Endothelial cell of umbilical vein (primary cell): ENCODE data around the gene CARMIL1. TPM values are rescaled to one million over a fixed set of nuclear protein-coding genes. Genes with fewer than 3 reads are reported as not detected.

Experiments
- BruUV-seq: library from RNA; stranded (reverse); fragments of 400-500 nt; replicated peaks from 2 replicates; lab custom pipeline; 2021; lab: Mats Ljungman, UMichigan
- CTCF ChIA-PET: fragments of 300-600, 350-600 bp; sonication (Branson Sonifier 250); formaldehyde crosslinking; loops from one replicate; lab custom pipeline; 2021; ENCODE audit warnings: antibody characterized with exemption, inconsistent platforms; lab: Charles Lee
- POLR2A ChIA-PET: fragments of 300-600, 350-600 bp; sonication (Branson Sonifier 250); formaldehyde crosslinking; loops from one replicate; lab custom pipeline; 2021; ENCODE audit warnings: antibody characterized with exemption, inconsistent platforms; lab: Charles Lee
- DNase-seq: peaks from one replicate; pipeline ENCODE4 v3.0.0-alpha.2; 2011; ENCODE audit warnings: low read depth, low spot score
- FAIRE-seq: peaks from 2 replicates; lab custom pipeline; 2011; peaks lifted over from hg19 to GRCh38; lab: Jason Lieb, UNC
- H2AFZ ChIP-seq: 2 replicates; pipeline ENCODE4 v1.6.0; 2012; ENCODE audit warnings: low read depth, low read length, control low read depth, inconsistent platforms
- H3K27ac ChIP-seq: 2 replicates; pipeline ENCODE4 v1.5.1; 2011; ENCODE audit warnings: low read depth, mild to moderate bottlenecking, control low read depth, low read length, moderate library complexity; ENCODE audit not compliant: insufficient read depth
- H3K27me3 ChIP-seq, 2 experiments: 2 replicates each; pipeline versions ENCODE4 v1.6.0 to v1.6.1; 2011; ENCODE audit warnings: low read length in 2 of 2, mixed read lengths in 1 of 2; ENCODE audit not compliant: control insufficient read depth in 2 of 2, insufficient read depth in 2 of 2
- H3K36me3 ChIP-seq, 2 experiments: 2 replicates in 1 of 2; 3 replicates in 1 of 2; pipeline ENCODE4 v1.5.1; 2011; ENCODE audit warnings: low read length in 2 of 2, mild to moderate bottlenecking in 1 of 2, moderate library complexity in 1 of 2; ENCODE audit not compliant: control insufficient read depth in 2 of 2, insufficient read depth in 2 of 2; ENCODE audit errors: extremely low read depth in 1 of 2
- H3K4me1 ChIP-seq: 3 replicates; pipeline ENCODE4 v1.5.1; 2011; ENCODE audit warnings: mild to moderate bottlenecking, low read length; ENCODE audit not compliant: control insufficient read depth, insufficient read depth; ENCODE audit errors: extremely low read depth
- H3K4me2 ChIP-seq: 2 replicates; pipeline ENCODE4 v1.6.1; 2011; ENCODE audit warnings: low read length, control low read depth, mixed read lengths; ENCODE audit not compliant: insufficient read depth
- H3K4me3 ChIP-seq, 3 experiments: fragments of 200-600 bp in 1 of 3; sonication (generic), shearing (Covaris generic) in 1 of 3; replicated peaks in 1 of 3; 2 replicates each; pipeline ENCODE4 v1.5.1; 2011 to 2016; ENCODE audit warnings: control low read depth in 3 of 3, low read length in 3 of 3, mild to moderate bottlenecking in 2 of 3, inconsistent platforms in 1 of 3, low read depth in 1 of 3, moderate library complexity in 1 of 3; ENCODE audit not compliant: insufficient read depth in 1 of 3
- H3K79me2 ChIP-seq: 2 replicates; pipeline ENCODE4 v1.6.0; 2012; ENCODE audit warnings: low read length, inconsistent platforms; ENCODE audit not compliant: control insufficient read depth, insufficient read depth
- H3K9ac ChIP-seq: replicated peaks from 2 replicates; pipeline ENCODE3; 2011; ENCODE audit warnings: low read length, control low read depth; ENCODE audit not compliant: insufficient read depth; ENCODE audit errors: extremely low read depth
- H3K9me1 ChIP-seq: replicated peaks from 3 replicates; pipeline ENCODE4 v1.6.0; 2011; ENCODE audit warnings: mild to moderate bottlenecking, low read length; ENCODE audit not compliant: control insufficient read depth, insufficient read depth; ENCODE audit errors: extremely low read depth
- H3K9me3 ChIP-seq: replicated peaks from 2 replicates; pipeline ENCODE4 v1.5.1; 2012; ENCODE audit warnings: low read length, inconsistent platforms; ENCODE audit not compliant: control insufficient read depth, insufficient read depth
- H4K20me1 ChIP-seq: replicated peaks from 2 replicates; pipeline ENCODE3; 2011; ENCODE audit warnings: mild to moderate bottlenecking, low read length; ENCODE audit not compliant: control insufficient read depth, insufficient read depth; ENCODE audit errors: extremely low read depth
- EZH2 ChIP-seq: IDR thresholded peaks from 2 replicates; pipeline ENCODE4 v1.6.1; 2012; ENCODE audit warnings: borderline replicate concordance, low read depth, mild to moderate bottlenecking, moderate library complexity, low read length, inconsistent platforms; ENCODE audit not compliant: severe bottlenecking
- FOS ChIP-seq: IDR thresholded peaks from 2 replicates; pipeline ENCODE4 v1.6.1; 2011; ENCODE audit warnings: mild to moderate bottlenecking, low read length, moderate library complexity, borderline replicate concordance; ENCODE audit not compliant: insufficient read depth
- GATA2 ChIP-seq: IDR thresholded peaks from 2 replicates; pipeline ENCODE4 v1.7.0; 2011; ENCODE audit warnings: low read depth, mild to moderate bottlenecking, moderate library complexity, mixed read lengths, low read length; ENCODE audit not compliant: insufficient read length, insufficient read depth
- JUN ChIP-seq: IDR thresholded peaks from 2 replicates; pipeline ENCODE4 v1.6.1; 2011; ENCODE audit warnings: borderline replicate concordance, low read depth; ENCODE audit not compliant: insufficient read length, insufficient read depth
- MYC ChIP-seq: IDR thresholded peaks from one replicate; pipeline ENCODE4 v1.6.1; 2011; ENCODE audit warnings: mild to moderate bottlenecking, low read depth, low read length
- POLR2A ChIP-seq: IDR thresholded peaks from 2 replicates; pipeline ENCODE4 v1.6.1; 2012; ENCODE audit warnings: low read depth, mild to moderate bottlenecking, control low read depth, low read length
- POLR2AphosphoS5 ChIP-seq: IDR thresholded peaks from 2 replicates; pipeline ENCODE4 v1.6.1; 2012; ENCODE audit warnings: low read depth, mild to moderate bottlenecking, control low read depth, low read length, moderate library complexity; ENCODE audit not compliant: insufficient read depth
- dilution Hi-C: fragments of 300-500 bp; cut with MboI; formaldehyde crosslinking; loops from one replicate; pipeline ENCODE4 v1.15.0; 2019; ENCODE audit warnings: low sequenced_read_pairs; ENCODE audit not compliant: extremely low pct_ligation_motif_present
- intact Hi-C: fragments of 100-400 bp; cut with micrococcal nuclease; formaldehyde crosslinking; loops from one replicate; pipeline ENCODE4 v1.10.0; 2022
- polyA plus RNA-seq, 4 experiments: library from polyadenylated mRNA; depleted of rRNA in 3 of 4; stranded (reverse) in 3 of 4; unstranded in 1 of 4; fragments of >200 nt; gene quantifications; 2 replicates each; pipeline versions ENCODE4 v1.2.1 to v1.2.3, GENCODE V29; 2011 to 2012; ENCODE audit warnings: missing spikeins in 1 of 4
- total RNA-seq: library from RNA; stranded (reverse); gene quantifications from 2 replicates; pipeline ENCODE4 v1.2.3, GENCODE V29; 2021
- TF ChIP-seq, protein P1 (sequence below), 2 donors: IDR thresholded peaks; 1 replicate in 1 of 2; 2 replicates in 1 of 2; pipeline ENCODE4 v1.5.1; 2011; ENCODE audit warnings: low read length in 2 of 2, mild to moderate bottlenecking in 2 of 2, moderate library complexity in 2 of 2, control low read depth in 1 of 2, inconsistent platforms in 1 of 2, low read depth in 1 of 2; ENCODE audit not compliant: insufficient read depth in 1 of 2; ENCODE audit errors: extremely low read depth in 1 of 2
- TF ChIP-seq, protein P2 (sequence below): IDR thresholded peaks from 2 replicates; pipeline ENCODE4 v1.6.1; 2011; ENCODE audit not compliant: insufficient read depth, insufficient read length

The CARMIL1 gene
- total and polyA plus RNA-seq, 2 donors (not counting 3 experiments of a cell fraction or from before 2014, with no cell fraction given), result 1.3 to 8.7 TPM

DNA sequence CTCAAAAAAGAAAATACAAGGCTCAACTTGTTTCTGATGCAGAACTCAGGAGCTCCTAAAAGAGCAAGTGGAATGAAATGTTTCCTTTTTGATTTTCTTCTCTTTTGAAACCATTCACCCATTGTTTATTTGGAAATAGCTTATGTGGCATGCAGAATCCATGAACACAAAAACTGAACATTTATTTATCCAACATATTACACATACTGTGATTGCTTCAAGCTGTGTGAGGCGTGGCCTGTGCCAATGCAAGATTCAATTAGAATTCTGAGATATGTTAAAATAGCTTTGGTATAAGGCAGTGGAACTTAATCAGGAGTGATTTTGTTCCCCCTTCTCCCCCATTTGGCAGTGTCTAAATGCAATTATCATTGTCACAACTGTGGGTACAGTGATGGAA lies 45.9 kb upstream of the CARMIL1 start:
- TF ChIP-seq POLR2AphosphoS5, result no peak
- TF ChIP-seq, protein P1, sequence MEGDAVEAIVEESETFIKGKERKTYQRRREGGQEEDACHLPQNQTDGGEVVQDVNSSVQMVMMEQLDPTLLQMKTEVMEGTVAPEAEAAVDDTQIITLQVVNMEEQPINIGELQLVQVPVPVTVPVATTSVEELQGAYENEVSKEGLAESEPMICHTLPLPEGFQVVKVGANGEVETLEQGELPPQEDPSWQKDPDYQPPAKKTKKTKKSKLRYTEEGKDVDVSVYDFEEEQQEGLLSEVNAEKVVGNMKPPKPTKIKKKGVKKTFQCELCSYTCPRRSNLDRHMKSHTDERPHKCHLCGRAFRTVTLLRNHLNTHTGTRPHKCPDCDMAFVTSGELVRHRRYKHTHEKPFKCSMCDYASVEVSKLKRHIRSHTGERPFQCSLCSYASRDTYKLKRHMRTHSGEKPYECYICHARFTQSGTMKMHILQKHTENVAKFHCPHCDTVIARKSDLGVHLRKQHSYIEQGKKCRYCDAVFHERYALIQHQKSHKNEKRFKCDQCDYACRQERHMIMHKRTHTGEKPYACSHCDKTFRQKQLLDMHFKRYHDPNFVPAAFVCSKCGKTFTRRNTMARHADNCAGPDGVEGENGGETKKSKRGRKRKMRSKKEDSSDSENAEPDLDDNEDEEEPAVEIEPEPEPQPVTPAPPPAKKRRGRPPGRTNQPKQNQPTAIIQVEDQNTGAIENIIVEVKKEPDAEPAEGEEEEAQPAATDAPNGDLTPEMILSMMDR (IDR thresholded peaks at IDR 0.05; ENCODE audit: extremely low read depth in 1 of 2, insufficient read depth in 1 of 2, low read depth in 1 of 2, low read length in 2 of 2), result no peak
- no peak for TF ChIP-seq MYC
- no peak for TF ChIP-seq GATA2
- TF ChIP-seq EZH2, result no peak
- no peak for TF ChIP-seq JUN
- TF ChIP-seq FOS, result no peak
- TF ChIP-seq, protein P2, sequence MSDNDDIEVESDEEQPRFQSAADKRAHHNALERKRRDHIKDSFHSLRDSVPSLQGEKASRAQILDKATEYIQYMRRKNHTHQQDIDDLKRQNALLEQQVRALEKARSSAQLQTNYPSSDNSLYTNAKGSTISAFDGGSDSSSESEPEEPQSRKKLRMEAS, result no peak
- no peak for TF ChIP-seq POLR2A
- CTCF ChIA-PET, result interaction anchor here (1.0 to 4.6 kb wide), 3 partner anchors 10 to 334 kb away, joined by 3 to 22 read pairs (median 4); no protein-coding TSS in a partner anchor
- Histone ChIP-seq H3K4me1 (no peaks in the 10 kb centered on the region), H3K9me3 (no peaks in the 10 kb centered on the region), H3K79me2 (no peaks in the 10 kb centered on the region), H3K4me3 (no peak overlapping the region), H4K20me1 (no peaks in the 10 kb centered on the region), H3K27ac (no peak overlapping the region), H2AFZ (no peak overlapping the region), H3K4me2 (no peak overlapping the region), H3K27me3 (no peaks in the 10 kb centered on the region), H3K36me3 (no peaks in the 10 kb centered on the region), H3K9me1 (no peaks in the 10 kb centered on the region), H3K9ac (no peak overlapping the region)
- dilution Hi-C loops (no loop called here), intact Hi-C loops (no loop called here)
- DNase-seq (no peak), FAIRE-seq (no peak)
- BruUV-seq, result no TSS peak
- POLR2A ChIA-PET, result no interaction called here
